ENCODE data around the gene EFTUD2. TPM values are rescaled to one million over a fixed set of nuclear protein-coding genes. Genes with fewer than 3 reads are reported as not detected.

EFTUD2 gene
- total and polyA plus RNA-seq, 2 of the 13 experiments (the other 11 are each of a cell fraction or from before 2014, with no cell fraction given), result 111 to 137 TPM

GRCh38 chr17:44901411-44901921 is 2.2 kb upstream of the EFTUD2 start:
- intact Hi-C loops (cut with micrococcal nuclease; ENCODE audit: unreplicated experiment), result loop anchor here (10.0 kb wide), 1 partner anchor 193 kb away; no protein-coding TSS in a partner anchor
- ATAC-seq (no peak), FAIRE-seq (peak; percentile 42), DNase-seq (ENCODE audit: low spot score) (no peak)
- 36% methylated on average over 4 of the region's 4 CpGs for WGBS (ENCODE audit: low lambda C conversion rate)
- in situ Hi-C loops (cut with HindIII; ENCODE audit: extremely low pct_ligation_motif_present, low pct_unique_long_range_greater_than_20kb), result no loop called here
- ChIA-PET CTCF (ENCODE audit: low intra/inter-chr PET ratio, low total read pairs) (no interaction called here), POLR2A (interaction anchor here (1.2 kb wide), 1 partner anchor 10 kb away, joined by 3 read pairs; no protein-coding TSS in a partner anchor)
- Histone ChIP-seq H3K9me3 (ENCODE audit: low read length) (no peaks in the 10 kb centered on the region), H3K79me2 (ENCODE audit: insufficient read depth, low read length) (peaks cover 23% of the 10 kb centered on the region), H3K4me3 (replicated peaks in 1 of 3; ENCODE audit: insufficient read depth in 1 of 3, low read depth in 2 of 3, low read length in 3 of 3) (no peak overlapping the region), H3K27me3 (ENCODE audit: control insufficient read depth in 1 of 2, insufficient read depth in 2 of 2, low read length in 2 of 2) (peaks cover 3 to 6% of the 10 kb centered on the region in 2 experiments; a peak in 2 of 5 replicates), H3K4me2 (ENCODE audit: low read depth, low read length) (no peak overlapping the region; the same call in 1 of the 2 replicates), H3K36me3 (replicated peaks in 1 of 2; ENCODE audit: control insufficient read depth in 1 of 2, insufficient read depth in 2 of 2, low read length in 2 of 2) (no peaks in the 10 kb centered on the region), H2AFZ (ENCODE audit: low read length) (no peak overlapping the region), H3K27ac (ENCODE audit: extremely low read length, insufficient read depth, low read length) (no peak overlapping the region), H3K4me1 (ENCODE audit: insufficient read depth, low read length) (peaks cover 45% of the 10 kb centered on the region), H3K9ac (ENCODE audit: insufficient read depth, low read depth, low read length) (no peak overlapping the region), H4K20me1 (ENCODE audit: insufficient read depth, low read length) (no peaks in the 10 kb centered on the region; the same call in 1 of the 2 replicates)
- no TSS peak for BruUV-seq (replicated peaks)
- no peak for TF ChIP-seq CAMTA2 (CRISPR knock-in tag; IDR thresholded peaks at IDR 0.05; ENCODE audit: borderline replicate concordance)
- TF ChIP-seq ZNF335 (CRISPR knock-in tag; IDR thresholded peaks at IDR 0.05), result peak; percentile 77; the same call in 1 of the 2 replicates

DNA sequence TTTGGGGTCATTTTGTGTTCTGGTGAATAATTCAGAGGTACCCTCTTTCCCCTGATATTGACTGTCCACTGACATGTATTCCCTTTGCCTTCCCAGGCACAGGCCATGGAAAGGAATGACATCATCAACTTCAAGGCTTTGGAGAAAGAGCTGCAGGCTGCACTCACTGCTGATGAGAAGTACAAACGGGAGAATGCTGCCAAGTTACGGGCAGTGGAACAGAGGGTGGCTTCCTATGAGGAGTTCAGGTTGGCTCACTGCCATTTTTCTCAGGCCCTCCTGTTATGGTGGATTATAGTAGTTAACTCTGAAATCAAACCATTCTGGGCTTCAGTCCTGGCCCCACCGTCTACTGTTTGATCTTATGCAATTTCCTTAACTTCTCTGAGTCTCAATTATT is 1.6 kb upstream of the EFTUD2 start:
- in situ Hi-C loops (cut with HindIII; ENCODE audit: extremely low pct_ligation_motif_present, low pct_unique_long_range_greater_than_20kb), result no loop called here
- no peak overlapping the region for H3K9ac ChIP-seq (ENCODE audit: insufficient read depth, low read depth, low read length)
- TF ChIP-seq ZIK1 (CRISPR knock-in tag; IDR thresholded peaks at IDR 0.05; ENCODE audit: borderline replicate concordance, low read depth), result no peak
- TF ChIP-seq HOXA3 (CRISPR knock-in tag; IDR thresholded peaks at IDR 0.05), result no peak
- TF ChIP-seq BCL3 (CRISPR knock-in tag; IDR thresholded peaks at IDR 0.05), result no peak
- peak; percentile 38; the same call in 1 of the 2 replicates for TF ChIP-seq CREB1 (IDR thresholded peaks at IDR 0.05)
- no peak for TF ChIP-seq CREB1 (CRISPR knock-in tag; IDR thresholded peaks at IDR 0.05)
- no peak for TF ChIP-seq NCOA5 (CRISPR knock-in tag; IDR thresholded peaks at IDR 0.05)
- TF ChIP-seq ZNF589 (CRISPR knock-in tag; conservative IDR thresholded peaks at IDR 0.05), result no peak
- peak; percentile 96 for TF ChIP-seq ATF7 (IDR thresholded peaks at IDR 0.05)
- no peak for TF ChIP-seq ATF7 (CRISPR knock-in tag; IDR thresholded peaks at IDR 0.05)
- TF ChIP-seq ZBTB42 (CRISPR knock-in tag; IDR thresholded peaks at IDR 0.05), result no peak
- no peaks in the 10 kb centered on the region for H3K9me3 ChIP-seq (ENCODE audit: low read length)
- WGBS (ENCODE audit: low lambda C conversion rate), result 44% methylated on average over 3 of the region's 3 CpGs
- POLR2A ChIA-PET, result no interaction called here
- H2AFZ ChIP-seq (ENCODE audit: low read length), result no peak overlapping the region
- FAIRE-seq, result no peak
- no peak overlapping the region for H3K27ac ChIP-seq (ENCODE audit: extremely low read length, insufficient read depth, low read length)
- H3K27me3 ChIP-seq (ENCODE audit: control insufficient read depth in 1 of 2, insufficient read depth in 2 of 2, low read length in 2 of 2), result peaks cover under 1 to 3% of the 10 kb centered on the region in 2 experiments; a peak in 2 of 5 replicates
- H3K4me1 ChIP-seq (ENCODE audit: insufficient read depth, low read length), result peaks cover 39% of the 10 kb centered on the region
- H3K36me3 ChIP-seq (replicated peaks in 1 of 2; ENCODE audit: control insufficient read depth in 1 of 2, insufficient read depth in 2 of 2, low read length in 2 of 2), result peaks cover 0 to 2% of the 10 kb centered on the region in 2 experiments; a peak in 1 of 5 replicates
- CTCF ChIA-PET (ENCODE audit: low intra/inter-chr PET ratio, low total read pairs), result no interaction called here
- no peak overlapping the region for H3K4me3 ChIP-seq (replicated peaks in 1 of 3; ENCODE audit: insufficient read depth in 1 of 3, low read depth in 2 of 3, low read length in 3 of 3)
- no peak for DNase-seq (ENCODE audit: low spot score)
- no peak overlapping the region for H3K4me2 ChIP-seq (ENCODE audit: low read depth, low read length)
- intact Hi-C loops (cut with micrococcal nuclease; ENCODE audit: unreplicated experiment), result loop anchor here (10.0 kb wide), 1 partner anchor 194 kb away; no protein-coding TSS in a partner anchor
- peaks cover 27% of the 10 kb centered on the region for H3K79me2 ChIP-seq (ENCODE audit: insufficient read depth, low read length)
- ATAC-seq, result no peak
- no peaks in the 10 kb centered on the region for H4K20me1 ChIP-seq (ENCODE audit: insufficient read depth, low read length)
- no TSS peak for BruUV-seq (replicated peaks)
